Measurements from ENCODE around the gene GYG1.

Gene GYG1

DNA sequence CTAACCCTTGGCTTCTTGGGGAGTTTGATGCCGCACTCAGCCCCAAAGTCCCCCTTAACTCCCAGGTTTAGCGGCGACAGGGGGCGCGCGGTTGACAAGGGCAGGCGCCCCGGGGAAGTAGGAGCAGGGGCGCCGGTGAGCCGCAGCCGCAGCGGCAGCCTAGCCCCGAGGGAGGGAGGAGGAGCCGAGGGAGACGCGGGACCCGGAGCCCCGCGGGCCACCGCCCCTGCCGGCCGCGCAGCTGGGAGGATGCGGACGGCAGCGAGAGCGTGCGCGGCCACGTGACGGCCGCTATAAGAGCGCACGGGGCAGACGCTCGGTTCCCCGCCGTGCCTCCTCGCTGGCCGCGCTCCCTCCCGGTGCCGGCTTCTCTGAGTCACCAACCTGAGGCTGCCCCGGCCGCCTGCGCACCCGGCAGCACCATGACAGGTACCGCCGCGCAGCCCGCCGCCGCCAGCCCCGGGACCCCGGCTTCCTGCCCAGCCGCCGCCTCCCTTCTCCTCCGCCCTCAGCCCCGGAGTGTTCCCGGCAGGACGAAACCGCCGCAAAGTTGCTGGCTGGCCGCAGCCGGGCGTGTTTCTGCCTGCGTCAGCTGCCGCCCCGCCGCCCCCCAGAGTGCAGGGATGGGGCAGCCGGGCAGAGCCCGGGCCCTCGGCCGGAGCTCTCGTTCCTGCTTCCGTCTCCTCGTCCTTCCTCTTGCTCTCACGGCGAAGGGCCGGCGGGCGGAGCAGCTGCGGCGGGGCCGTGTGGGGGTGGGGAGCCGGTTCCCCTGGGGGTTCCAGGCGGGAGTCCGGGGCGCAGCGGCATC lies at the start of gene GYG1:
Gene GYG1, plus strand, starts transcription at position 322 of the 808 bp plus-strand sequence. Its CDS starts 101 bp downstream, at position 423.
- DNase-seq (ENCODE audit: low read depth), result peak; percentile 61

GRCh38 chr3:148943506-148944205 lies 47.7 kb upstream of the GYG1 start:
- DNase-seq (ENCODE audit: low read depth), result peak; percentile 80

GRCh38 chr3:148945116-148945515 lies 46.2 kb upstream of the GYG1 start:
- DNase-seq (ENCODE audit: low read depth), result no peak

- no peak for DNase-seq (ENCODE audit: low read depth)
Observed at GRCh38 chr3:148948913-148949657, 42.3 kb upstream of the GYG1 start.

DNA sequence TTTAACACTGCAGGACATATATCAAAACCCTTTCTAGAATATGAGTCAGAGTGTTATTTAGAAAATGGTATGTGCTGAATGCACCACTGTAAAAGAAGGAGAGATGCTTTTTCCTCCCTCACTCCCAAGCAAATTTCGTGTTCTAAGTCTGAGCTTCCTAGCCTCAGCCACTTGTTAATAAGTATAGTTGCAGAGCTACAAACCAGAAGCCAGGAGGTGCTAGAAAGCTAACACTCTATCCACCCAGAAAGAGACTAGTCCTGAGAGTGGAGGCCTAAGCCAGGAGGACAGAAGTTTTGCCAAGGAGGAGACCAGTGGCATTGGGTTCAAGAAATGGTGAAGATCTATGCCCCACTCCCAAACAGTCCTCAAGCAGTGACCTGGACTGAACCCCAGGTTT lies 40.5 kb upstream of the GYG1 start:
- DNase-seq (ENCODE audit: low read depth), result no peak

DNA sequence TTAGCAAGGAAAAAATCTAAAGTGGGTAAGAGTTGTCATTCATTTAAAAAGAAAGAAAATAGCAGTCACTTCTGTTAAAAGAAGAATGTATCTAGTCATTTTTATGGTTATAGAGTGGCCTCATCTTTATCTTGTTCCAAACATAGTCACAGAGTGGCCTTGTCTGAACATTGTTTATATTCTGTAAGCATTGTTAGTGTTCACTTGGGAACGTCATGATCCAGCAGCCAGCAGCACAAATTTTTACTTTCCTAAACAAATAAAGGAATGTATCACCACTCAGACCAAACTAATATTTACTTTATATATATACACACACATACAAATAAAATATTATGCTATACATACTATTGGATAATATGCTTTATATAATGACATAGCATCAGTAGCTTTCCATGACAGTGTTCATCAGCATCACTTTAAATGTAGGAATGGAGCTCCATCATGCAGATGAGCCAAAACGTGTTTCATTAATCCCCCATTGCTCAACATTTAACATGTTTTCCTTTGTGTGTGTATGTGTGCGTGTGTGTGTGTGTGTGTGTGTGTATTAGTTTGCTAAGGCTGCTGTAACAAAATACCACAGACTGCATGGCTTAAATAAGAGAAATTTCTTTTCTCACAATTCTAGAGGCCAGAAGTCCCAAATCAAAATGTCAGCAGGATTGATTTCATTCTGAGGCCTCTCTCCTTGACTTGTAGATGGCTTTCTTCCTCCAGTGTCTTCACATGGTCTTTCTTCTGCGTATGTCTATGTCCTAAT lies 39.6 kb upstream of the GYG1 start:
- DNase-seq (ENCODE audit: low read depth), result no peak

GRCh38 chr3:148953094-148953493 lies 38.2 kb upstream of the GYG1 start:
- no peak for DNase-seq (ENCODE audit: low read depth)

DNA sequence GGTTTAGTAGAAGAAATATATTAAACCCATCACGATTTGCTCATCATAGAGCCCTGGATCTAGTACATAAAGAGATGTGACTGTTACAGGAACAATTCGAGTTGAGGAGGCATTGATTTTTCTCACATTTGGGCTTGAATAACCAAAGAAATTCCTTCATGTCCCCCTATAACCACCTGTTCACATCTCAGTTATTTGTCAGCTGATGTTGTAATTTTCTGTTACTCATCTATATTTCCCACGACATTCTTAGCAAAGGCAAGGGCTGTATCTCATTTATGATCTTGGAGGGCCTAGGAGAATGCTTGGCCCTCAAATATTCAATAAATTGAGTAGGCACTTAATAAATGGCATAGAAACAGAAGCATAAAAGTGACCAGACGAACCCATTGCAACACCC lies 36.4 kb upstream of the GYG1 start:
- DNase-seq (ENCODE audit: low read depth), result no peak

DNA sequence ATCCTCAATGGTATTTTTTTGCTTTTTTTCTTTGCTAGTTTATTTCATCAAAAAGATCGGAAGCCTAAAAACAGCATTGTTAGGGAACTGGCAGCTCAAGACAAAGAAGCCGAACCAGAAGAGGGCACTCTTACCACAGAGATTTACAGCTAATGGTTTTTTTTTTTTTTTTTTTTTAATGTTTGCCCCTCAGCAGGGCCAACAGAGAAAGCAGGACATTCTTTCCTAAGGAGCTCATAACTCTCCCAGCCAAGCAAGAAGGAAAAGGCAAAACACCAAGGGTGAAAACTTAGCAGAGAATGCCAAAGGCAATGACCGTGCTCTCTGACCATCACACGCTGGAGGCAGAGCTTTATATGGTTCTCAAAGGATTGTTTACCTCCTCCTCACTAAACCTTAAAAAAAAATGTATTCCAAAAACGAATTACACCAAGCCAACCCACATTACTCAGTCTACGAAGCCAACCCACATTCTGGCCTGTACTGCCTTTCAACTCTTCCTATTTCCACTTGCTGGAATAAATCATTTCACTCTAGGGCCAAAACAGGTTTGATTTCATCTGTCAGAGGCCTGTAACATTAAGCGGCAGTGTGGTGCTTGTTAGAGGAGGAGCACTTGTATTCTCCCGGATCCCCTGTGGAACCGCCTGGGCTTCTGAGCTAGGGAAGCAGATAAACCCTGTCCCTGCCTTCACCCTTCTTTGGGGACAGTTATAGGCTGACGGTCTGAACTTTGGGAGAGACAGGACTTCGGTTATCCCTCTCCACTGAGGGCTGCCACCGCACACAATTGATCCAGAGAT lies 35.6 kb upstream of the GYG1 start:
- DNase-seq (ENCODE audit: low read depth), result peak; percentile 88

- no peak for DNase-seq (ENCODE audit: low read depth)
Observed at GRCh38 chr3:148957586-148957985, 33.8 kb upstream of the GYG1 start.

- no peak for DNase-seq (ENCODE audit: low read depth)
Observed at GRCh38 chr3:148958696-148959095, 32.6 kb upstream of the GYG1 start.

DNA sequence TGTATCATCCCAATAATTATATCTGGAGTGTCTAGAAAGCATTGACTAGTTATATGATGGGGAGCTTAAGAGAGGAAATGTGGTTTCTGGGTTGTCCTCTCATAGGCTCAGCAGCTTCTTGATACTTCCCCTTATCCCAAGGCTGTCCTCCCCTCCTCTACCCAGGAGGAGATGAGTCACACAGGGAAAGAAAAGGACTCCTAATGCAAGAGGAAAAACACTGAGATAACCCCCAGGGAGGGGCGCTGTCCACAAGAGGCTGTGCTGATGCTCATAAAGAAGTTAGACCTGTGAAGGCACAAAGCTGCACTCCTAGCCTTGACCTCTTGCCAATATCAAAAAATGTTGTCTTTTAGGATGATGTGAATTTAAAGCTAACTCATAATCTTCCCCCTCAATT lies 28.8 kb upstream of the GYG1 start:
- DNase-seq (ENCODE audit: low read depth), result peak; percentile 45

DNA sequence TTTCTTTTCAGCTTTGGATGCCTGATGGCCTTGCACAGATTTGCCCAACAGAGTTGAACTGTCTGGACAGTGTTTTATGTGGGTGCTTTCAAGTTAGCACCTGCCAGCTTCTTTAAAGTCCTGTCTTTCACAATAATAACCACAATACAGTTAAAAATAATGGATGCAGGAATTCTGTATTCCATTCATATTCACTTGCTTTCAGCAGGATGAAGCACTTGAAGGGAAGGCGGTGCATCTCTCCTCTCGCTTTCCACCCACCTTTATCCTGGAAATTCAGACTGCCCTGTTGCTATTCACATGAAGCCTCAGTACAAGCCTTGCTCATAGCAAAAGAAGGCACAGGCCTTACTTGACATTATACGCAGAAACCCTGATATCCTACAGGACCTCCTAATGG lies 26.5 kb upstream of the GYG1 start:
- DNase-seq (ENCODE audit: low read depth), result no peak

GRCh38 chr3:148968321-148968720 lies 23.0 kb upstream of the GYG1 start:
- DNase-seq (ENCODE audit: low read depth), result no peak

DNA sequence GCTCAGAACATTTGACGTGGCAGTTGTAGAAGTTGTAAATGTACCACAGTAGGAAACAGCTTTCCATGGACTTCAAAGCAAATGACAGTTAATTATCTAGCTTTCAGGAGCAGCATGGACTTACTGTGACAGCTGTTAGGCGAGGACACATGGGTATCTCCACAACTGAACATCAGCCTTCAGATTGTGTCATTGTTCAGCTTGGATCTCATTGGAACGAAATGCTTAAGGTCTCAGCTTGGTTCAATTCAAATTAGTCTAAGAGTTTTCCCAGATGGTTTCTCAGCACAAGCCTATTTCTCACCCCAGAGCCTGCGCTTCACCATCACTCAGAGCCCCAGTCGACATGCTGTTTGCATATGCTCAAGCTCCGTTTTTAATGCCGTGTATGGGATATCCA lies 21.1 kb upstream of the GYG1 start:
- DNase-seq (ENCODE audit: low read depth), result no peak

DNA sequence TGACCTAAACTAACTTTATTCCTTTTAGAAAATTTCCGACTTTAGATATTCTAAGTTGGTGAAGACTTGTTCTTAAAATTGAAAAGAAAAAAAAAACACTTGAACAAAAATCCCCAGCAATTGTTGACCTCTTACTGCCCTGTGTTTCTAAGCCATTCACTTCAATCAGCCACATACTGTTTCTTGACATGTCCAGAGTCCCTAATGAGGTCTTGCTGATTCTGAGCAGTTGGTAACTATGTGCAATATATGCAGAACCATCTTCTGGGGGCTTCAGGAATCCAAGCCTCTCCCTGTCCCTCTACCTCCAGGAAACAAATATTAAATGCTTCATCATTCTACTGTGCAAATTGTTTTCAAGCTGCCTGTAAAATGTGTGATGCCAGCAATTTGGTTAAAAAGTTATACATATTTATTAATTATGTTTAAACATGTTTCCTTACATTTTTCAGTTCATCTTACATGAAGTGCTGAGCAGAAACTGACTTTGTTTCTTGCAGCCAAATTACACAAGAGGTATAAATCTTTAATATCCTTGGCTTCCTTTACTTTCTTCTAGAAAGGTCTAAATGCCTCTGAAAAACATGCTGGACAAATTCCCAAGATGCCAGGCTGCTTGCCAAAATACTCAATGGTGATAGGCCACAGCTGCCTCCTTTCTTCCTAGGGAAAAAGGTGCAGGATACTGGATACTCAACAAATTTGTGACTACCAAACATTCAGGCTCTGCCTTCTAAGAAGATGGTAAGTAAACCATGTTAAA lies 19.8 kb upstream of the GYG1 start:
- peak; percentile 58 for DNase-seq (ENCODE audit: low read depth)

- no peak for DNase-seq (ENCODE audit: low read depth)
Observed at GRCh38 chr3:148974726-148975125, 16.6 kb upstream of the GYG1 start.

DNA sequence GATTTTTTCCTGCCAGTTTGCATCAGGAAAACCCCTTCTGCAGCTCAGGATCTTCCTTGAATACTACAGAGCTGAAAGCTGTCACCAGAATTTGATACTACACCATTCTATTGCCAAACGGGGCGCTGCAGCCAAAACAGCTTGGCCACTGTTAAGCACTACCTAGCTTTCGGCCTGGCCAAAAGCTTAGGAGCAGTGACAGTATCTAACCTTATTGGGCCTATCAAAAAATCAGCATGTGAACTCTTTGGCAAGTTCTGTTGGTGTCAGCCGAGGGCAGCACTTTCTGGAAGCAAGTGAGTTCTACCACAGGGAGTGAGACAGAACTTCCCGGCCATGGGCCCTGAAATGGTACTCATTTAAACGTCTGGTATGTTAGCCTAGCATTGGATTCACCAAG lies 16.1 kb upstream of the GYG1 start:
- no peak for DNase-seq (ENCODE audit: low read depth)

GRCh38 chr3:148975696-148976095 lies 15.6 kb upstream of the GYG1 start:
- no peak for DNase-seq (ENCODE audit: low read depth)

GRCh38 chr3:148981273-148981672 lies 10.1 kb upstream of the GYG1 start:
- no peak for DNase-seq (ENCODE audit: low read depth)
